Type B pancreatic cell (in vitro differentiated cells): ENCODE results near the gene PRKCB. TPM values are rescaled to one million over a fixed set of nuclear protein-coding genes. Genes with fewer than 3 reads are reported as not detected.

ENCODE experiments used
- DNase-seq: peaks from one replicate; pipeline ENCODE4 v3.0.0; 2021; ENCODE audit warnings: mixed read lengths; ENCODE audit not compliant: unreplicated experiment; ENCODE audit errors: extremely low spot score
- H3K27ac Mint-ChIP-seq: 2 replicates; pipeline ENCODE4 v1.8.0; 2021; ENCODE audit warnings: mild to moderate bottlenecking, mixed read lengths
- H3K27me3 Mint-ChIP-seq: 2 replicates; pipeline ENCODE4 v1.8.0; 2021; ENCODE audit warnings: mixed read lengths
- H3K36me3 Mint-ChIP-seq: 2 replicates; pipeline ENCODE4 v1.8.0; 2021; ENCODE audit warnings: mixed read lengths
- H3K4me1 Mint-ChIP-seq: one replicate; pipeline ENCODE4 v1.8.0; 2021; ENCODE audit warnings: mixed read lengths; ENCODE audit not compliant: unreplicated experiment
- H3K4me3 Mint-ChIP-seq: 2 replicates; pipeline ENCODE4 v1.8.0; 2021; ENCODE audit warnings: mild to moderate bottlenecking, mixed read lengths
- H3K9me3 Mint-ChIP-seq: 2 replicates; pipeline ENCODE4 v1.8.0; 2021; ENCODE audit warnings: mixed read lengths
- total RNA-seq: library from RNA; stranded (reverse); gene quantifications from 2 replicates; pipeline ENCODE4 v1.2.1, GENCODE V29; 2021; ENCODE audit warnings: low replicate concordance
- TF ChIP-seq, protein P1 (sequence below): fragments of 200-600 bp; sonication (generic); conservative IDR thresholded peaks from 2 replicates; pipeline ENCODE4 v1.5.0; 2021; ENCODE audit warnings: antibody characterized with exemption, mild to moderate bottlenecking

The PRKCB gene
- total RNA-seq, 1 donor from 2014 or later = 10.2 TPM

DNA sequence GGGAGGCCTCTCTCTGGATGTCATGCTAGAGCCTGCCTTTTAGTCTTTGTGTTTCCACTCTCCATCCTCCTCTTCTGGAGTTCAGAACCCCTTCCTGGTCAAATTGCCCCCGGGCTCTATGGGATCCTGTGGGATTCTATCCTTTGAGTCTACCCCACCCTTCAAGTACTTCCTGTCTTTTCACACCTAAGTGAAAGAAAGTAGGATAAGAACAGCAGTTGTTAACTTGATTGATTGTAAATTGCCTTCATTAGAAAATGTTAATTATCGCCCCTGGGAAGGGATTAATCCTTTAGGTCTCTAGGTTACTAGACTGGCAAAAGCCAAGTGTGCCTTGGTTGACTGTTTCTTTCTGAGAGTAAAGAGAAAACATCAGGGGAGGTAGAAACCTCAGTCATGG, 30.1 kb downstream of the PRKCB start:
- DNase-seq = no peak
- H3K9me3 Mint-ChIP-seq = no peaks in the 10 kb centered on the region
- no peaks in the 10 kb centered on the region for H3K36me3 Mint-ChIP-seq
- H3K4me1 Mint-ChIP-seq = no peaks in the 10 kb centered on the region
- no peak overlapping the region for H3K4me3 Mint-ChIP-seq
- peaks cover 48% of the 10 kb centered on the region for H3K27me3 Mint-ChIP-seq
- TF ChIP-seq, protein P1, sequence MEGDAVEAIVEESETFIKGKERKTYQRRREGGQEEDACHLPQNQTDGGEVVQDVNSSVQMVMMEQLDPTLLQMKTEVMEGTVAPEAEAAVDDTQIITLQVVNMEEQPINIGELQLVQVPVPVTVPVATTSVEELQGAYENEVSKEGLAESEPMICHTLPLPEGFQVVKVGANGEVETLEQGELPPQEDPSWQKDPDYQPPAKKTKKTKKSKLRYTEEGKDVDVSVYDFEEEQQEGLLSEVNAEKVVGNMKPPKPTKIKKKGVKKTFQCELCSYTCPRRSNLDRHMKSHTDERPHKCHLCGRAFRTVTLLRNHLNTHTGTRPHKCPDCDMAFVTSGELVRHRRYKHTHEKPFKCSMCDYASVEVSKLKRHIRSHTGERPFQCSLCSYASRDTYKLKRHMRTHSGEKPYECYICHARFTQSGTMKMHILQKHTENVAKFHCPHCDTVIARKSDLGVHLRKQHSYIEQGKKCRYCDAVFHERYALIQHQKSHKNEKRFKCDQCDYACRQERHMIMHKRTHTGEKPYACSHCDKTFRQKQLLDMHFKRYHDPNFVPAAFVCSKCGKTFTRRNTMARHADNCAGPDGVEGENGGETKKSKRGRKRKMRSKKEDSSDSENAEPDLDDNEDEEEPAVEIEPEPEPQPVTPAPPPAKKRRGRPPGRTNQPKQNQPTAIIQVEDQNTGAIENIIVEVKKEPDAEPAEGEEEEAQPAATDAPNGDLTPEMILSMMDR = no peak
- H3K27ac Mint-ChIP-seq = no peak overlapping the region

GRCh38 chr16:23866621-23867020, 30.8 kb downstream of the PRKCB start:
- Mint-ChIP-seq H3K36me3 (no peaks in the 10 kb centered on the region), H3K4me3 (no peak overlapping the region), H3K27me3 (peaks cover 53% of the 10 kb centered on the region), H3K27ac (no peak overlapping the region), H3K9me3 (no peaks in the 10 kb centered on the region), H3K4me1 (no peaks in the 10 kb centered on the region)
- no peak for DNase-seq
- TF ChIP-seq, protein P1 = no peak

- no peaks in the 10 kb centered on the region for H3K9me3 Mint-ChIP-seq
- H3K27ac Mint-ChIP-seq = no peak overlapping the region
- TF ChIP-seq, protein P1 = no peak
- no peaks in the 10 kb centered on the region for H3K4me1 Mint-ChIP-seq
- DNase-seq = no peak
- H3K27me3 Mint-ChIP-seq = peaks cover 48% of the 10 kb centered on the region
- H3K4me3 Mint-ChIP-seq = no peak overlapping the region
- no peaks in the 10 kb centered on the region for H3K36me3 Mint-ChIP-seq
Observed at GRCh38 chr16:23867566-23867965, 31.8 kb downstream of the PRKCB start.

- Mint-ChIP-seq H3K4me3 (no peak overlapping the region), H3K9me3 (no peaks in the 10 kb centered on the region), H3K27me3 (peaks cover 48% of the 10 kb centered on the region), H3K36me3 (no peaks in the 10 kb centered on the region), H3K4me1 (no peaks in the 10 kb centered on the region), H3K27ac (no peak overlapping the region)
- TF ChIP-seq, protein P1 = no peak
- DNase-seq = no peak
Observed at GRCh38 chr16:23868136-23868535, 32.4 kb downstream of the PRKCB start.

GRCh38 chr16:23869052-23869451, 33.3 kb downstream of the PRKCB start:
- TF ChIP-seq, protein P1 = no peak
- no peak for DNase-seq
- no peaks in the 10 kb centered on the region for H3K36me3 Mint-ChIP-seq
- no peaks in the 10 kb centered on the region for H3K9me3 Mint-ChIP-seq
- H3K27ac Mint-ChIP-seq = no peak overlapping the region
- no peak overlapping the region for H3K4me3 Mint-ChIP-seq
- H3K4me1 Mint-ChIP-seq = no peaks in the 10 kb centered on the region
- peaks cover 42% of the 10 kb centered on the region for H3K27me3 Mint-ChIP-seq

GRCh38 chr16:23871924-23872323, 36.1 kb downstream of the PRKCB start:
- H3K27me3 Mint-ChIP-seq = peaks cover 26% of the 10 kb centered on the region
- no peaks in the 10 kb centered on the region for H3K36me3 Mint-ChIP-seq
- TF ChIP-seq, protein P1 = no peak
- no peak overlapping the region for H3K27ac Mint-ChIP-seq
- H3K4me3 Mint-ChIP-seq = no peak overlapping the region
- no peaks in the 10 kb centered on the region for H3K9me3 Mint-ChIP-seq
- no peak for DNase-seq
- H3K4me1 Mint-ChIP-seq = no peaks in the 10 kb centered on the region
